Motor neuron (in vitro differentiated cells): ENCODE results near the gene JCAD. TPM values are rescaled to one million over a fixed set of nuclear protein-coding genes. Genes with fewer than 3 reads are reported as not detected.

Experiments
- ATAC-seq, 8 experiments: fragments of 200-7000 bp; cut with Tn5 transposase; replicated peaks in 6 of 8; 2 replicates each; pipeline ENCODE4 v1.8.0; 2021; ENCODE audit warnings: mild to moderate bottlenecking in 8 of 8, moderate library complexity in 8 of 8
- H3K27ac ChIP-seq, 2 donors: fragments of 250-450 bp; sonication (Bioruptor Pico); 2 replicates each; pipeline ENCODE4 v1.9.0; 2021; ENCODE audit warnings: antibody characterized with exemption in 2 of 2, mild to moderate bottlenecking in 2 of 2, moderate library complexity in 1 of 2
- H3K4me1 ChIP-seq, 2 donors: fragments of 250-450 bp; sonication (Bioruptor Pico); replicated peaks in 1 of 2; 2 replicates each; pipeline ENCODE4 v1.6.1; 2021; ENCODE audit warnings: antibody characterized with exemption in 2 of 2, mild to moderate bottlenecking in 2 of 2, moderate library complexity in 1 of 2
- H3K4me3 ChIP-seq, 5 donors: fragments of 250-450 bp; sonication (Bioruptor Pico); 2 replicates each; pipeline ENCODE4 v1.9.0; 2021; ENCODE audit warnings: antibody characterized with exemption in 5 of 5, mild to moderate bottlenecking in 5 of 5, moderate library complexity in 4 of 5
- WGBS, 10 experiments: fragments of 450-650 bp; shearing (Covaris generic); methylation state at CpG; one replicate each; pipeline ENCODE4 v1.0.0; 2022; 5-methylcytosine and 5-hydroxymethylcytosine counted together
- in situ Hi-C, 9 experiments: fragments of 400-800 bp; cut with MboI; loops; one replicate each; pipeline ENCODE4 v1.15.0; 2021; ENCODE audit warnings: low sequenced_read_pairs in 9 of 9, low pct_unique_long_range_greater_than_20kb in 2 of 9; ENCODE audit not compliant: unreplicated experiment in 9 of 9
- total RNA-seq, 8 experiments: library from RNA; unstranded; fragments of 300-600 nt; gene quantifications; 2 replicates each; pipeline versions ENCODE4 v1.2.3 to v1.2.4, GENCODE V29; 2022

The JCAD gene
- total RNA-seq, 8 experiments from 2014 or later = 0.22 to 18.7 (median 3.4) TPM

- ATAC-seq = no peak
- no peak overlapping the region for H3K4me3 ChIP-seq
- no peak overlapping the region for H3K27ac ChIP-seq
- H3K4me1 ChIP-seq = peaks cover 12 to 17% of the 10 kb centered on the region in 2 donors
- 27 to 94% (median 78%) methylated on average over 1 to 13 of the region's 18 CpGs; no CpG with 5 or more reads in 1 of the 10 experiments for WGBS, 10 experiments
- in situ Hi-C loops = no loop called here
Measured at GRCh38 chr10:30048768-30049517, 10.4 kb downstream of the JCAD start.

- ATAC-seq = no peak
- in situ Hi-C loops = no loop called here
- no peak overlapping the region for H3K4me3 ChIP-seq
- no peak overlapping the region for H3K27ac ChIP-seq
- H3K4me1 ChIP-seq = peaks cover 12 to 27% of the 10 kb centered on the region in 2 donors
- 58 to 100% (median 94%) methylated on average over 1 to 9 of the region's 11 CpGs; no CpG with 5 or more reads in 1 of the 10 experiments for WGBS, 10 experiments
Measured at GRCh38 chr10:30047924-30048531, 11.4 kb downstream of the JCAD start.

GRCh38 chr10:30047430-30047829 lies 12.0 kb downstream of the JCAD start:
- H3K27ac ChIP-seq = no peak overlapping the region
- WGBS, 10 experiments = 91 to 100% (median 100%) methylated on average over 1 to 7 of the region's 21 CpGs; no CpG with 5 or more reads in 7 of the 10 experiments
- peaks cover 12 to 29% of the 10 kb centered on the region in 2 donors for H3K4me1 ChIP-seq
- in situ Hi-C loops = no loop called here
- ATAC-seq = no peak
- no peak overlapping the region for H3K4me3 ChIP-seq

- no peak overlapping the region for H3K4me3 ChIP-seq
- peaks cover 12 to 29% of the 10 kb centered on the region in 2 donors for H3K4me1 ChIP-seq
- in situ Hi-C loops = no loop called here
- peak in 1 of 8 experiments; percentile 16 for ATAC-seq
- H3K27ac ChIP-seq = no peak overlapping the region
- 25 to 83% (median 52%) methylated on average over 1 to 3 of the region's 3 CpGs; no CpG with 5 or more reads in 2 of the 10 experiments for WGBS, 10 experiments
Measured at GRCh38 chr10:30046476-30046875, 12.9 kb downstream of the JCAD start.

- in situ Hi-C loops = no loop called here
- Histone ChIP-seq H3K4me3 (no peak overlapping the region), H3K4me1 (peaks cover 8 to 29% of the 10 kb centered on the region in 2 donors), H3K27ac (no peak overlapping the region)
- WGBS, 10 experiments = 66 to 100% (median 93%) methylated on average over 1 to 4 of the region's 7 CpGs; no CpG with 5 or more reads in 1 of the 10 experiments
- no peak for ATAC-seq
Measured at GRCh38 chr10:30045961-30046360, 13.4 kb downstream of the JCAD start.

GRCh38 chr10:30043476-30044270 lies 15.7 kb downstream of the JCAD start:
- Histone ChIP-seq H3K4me1 (peaks cover 0 to 12% of the 10 kb centered on the region in 2 donors), H3K4me3 (no peak overlapping the region), H3K27ac (peak overlapping the region in 1 of 2 donors; percentile 66)
- in situ Hi-C loops = no loop called here
- peak in 5 of 8 experiments; percentile 48 to 72 (median 57) for ATAC-seq
- WGBS, 10 experiments = 13 to 55% (median 43%) methylated on average over 1 to 4 of the region's 5 CpGs; no CpG with 5 or more reads in 5 of the 10 experiments

- 87 to 100% (median 91%) methylated on average over 3 of the region's 3 CpGs; no CpG with 5 or more reads in 5 of the 10 experiments for WGBS, 10 experiments
- in situ Hi-C loops = no loop called here
- Histone ChIP-seq H3K27ac (no peak overlapping the region), H3K4me1 (peaks cover 0 to 12% of the 10 kb centered on the region in 2 donors), H3K4me3 (no peak overlapping the region)
- no peak for ATAC-seq
Measured at GRCh38 chr10:30042820-30043219, 16.6 kb downstream of the JCAD start.

- Histone ChIP-seq H3K27ac (no peak overlapping the region), H3K4me3 (no peak overlapping the region), H3K4me1 (peaks cover 0 to 12% of the 10 kb centered on the region in 2 donors)
- WGBS, 10 experiments = 44 to 95% (median 69%) methylated on average over 2 to 6 of the region's 8 CpGs; no CpG with 5 or more reads in 1 of the 10 experiments
- ATAC-seq = peak in 1 of 8 experiments; percentile 43
- in situ Hi-C loops = no loop called here
Measured at GRCh38 chr10:30041196-30042105, 17.9 kb downstream of the JCAD start.

GRCh38 chr10:30040597-30040996 lies 18.8 kb downstream of the JCAD start:
- no peak for ATAC-seq
- in situ Hi-C loops = no loop called here
- no peak overlapping the region for H3K27ac ChIP-seq
- H3K4me3 ChIP-seq = no peak overlapping the region
- 40 to 50% methylated on average over 1 of the region's 8 CpGs; no CpG with 5 or more reads in 8 of the 10 experiments for WGBS, 10 experiments
- H3K4me1 ChIP-seq = peaks cover 0 to 12% of the 10 kb centered on the region in 2 donors

- in situ Hi-C loops = no loop called here
- H3K27ac ChIP-seq = no peak overlapping the region
Measured at GRCh38 chr10:30039988-30040387, 19.4 kb downstream of the JCAD start.

GRCh38 chr10:30039567-30039966 lies 19.8 kb downstream of the JCAD start:
- in situ Hi-C loops = no loop called here
- no peak for ATAC-seq
- no peak overlapping the region for H3K27ac ChIP-seq
- H3K4me1 ChIP-seq = peaks cover 3 to 16% of the 10 kb centered on the region in 2 donors
- H3K4me3 ChIP-seq = no peak overlapping the region
- WGBS, 10 experiments = 80 to 100% (median 87%) methylated on average over 1 to 9 of the region's 14 CpGs; no CpG with 5 or more reads in 4 of the 10 experiments

More at GRCh38 chr10:30039988-30040387, 19.4 kb downstream of the JCAD start:
- Histone ChIP-seq H3K4me3 (no peak overlapping the region), H3K4me1 (peaks cover 0 to 12% of the 10 kb centered on the region in 2 donors)
- ATAC-seq = no peak
- WGBS, 10 experiments = 79 to 100% (median 93%) methylated on average over 1 to 8 of the region's 8 CpGs; no CpG with 5 or more reads in 1 of the 10 experiments
